IPS DF 6.9 (cell line): ENCODE results near the gene AFF3.

Experiments
- DNase-seq: peaks from one replicate; pipeline ENCODE4 v3.0.0-alpha.2; 2013; ENCODE audit warnings: low read depth, low spot score
- H3K27ac ChIP-seq: one replicate; pipeline ENCODE4 v1.5.1; 2013; ENCODE audit warnings: low read length, control low read depth
- H3K27me3 ChIP-seq: 2 replicates; pipeline ENCODE4 v1.6.1; 2013; ENCODE audit warnings: mild to moderate bottlenecking, low read length; ENCODE audit not compliant: control insufficient read depth, insufficient read depth
- H3K36me3 ChIP-seq: 2 replicates; pipeline ENCODE4 v1.6.1; 2013; ENCODE audit warnings: low read length; ENCODE audit not compliant: control insufficient read depth, insufficient read depth
- H3K4me1 ChIP-seq: 2 replicates; pipeline ENCODE4 v1.6.1; 2013; ENCODE audit warnings: low read length; ENCODE audit not compliant: control insufficient read depth, insufficient read depth
- H3K4me3 ChIP-seq: 2 replicates; pipeline ENCODE4 v1.5.1; 2013; ENCODE audit warnings: mild to moderate bottlenecking, low read length
- H3K9me3 ChIP-seq: 2 replicates; pipeline ENCODE4 v1.6.1; 2013; ENCODE audit warnings: low read length, inconsistent platforms; ENCODE audit not compliant: control insufficient read depth, insufficient read depth
- WGBS: extraction: QIAGEN DNeasy Blood & Tissue Kit; methylation state at CpG from one replicate; pipeline ENCODE4 v1.1.7; 2013; ENCODE audit warnings: mixed read lengths, missing lambda C conversion rate; ENCODE audit not compliant: insufficient read length, insufficient coverage; 5-methylcytosine and 5-hydroxymethylcytosine counted together

AFF3 gene

DNA sequence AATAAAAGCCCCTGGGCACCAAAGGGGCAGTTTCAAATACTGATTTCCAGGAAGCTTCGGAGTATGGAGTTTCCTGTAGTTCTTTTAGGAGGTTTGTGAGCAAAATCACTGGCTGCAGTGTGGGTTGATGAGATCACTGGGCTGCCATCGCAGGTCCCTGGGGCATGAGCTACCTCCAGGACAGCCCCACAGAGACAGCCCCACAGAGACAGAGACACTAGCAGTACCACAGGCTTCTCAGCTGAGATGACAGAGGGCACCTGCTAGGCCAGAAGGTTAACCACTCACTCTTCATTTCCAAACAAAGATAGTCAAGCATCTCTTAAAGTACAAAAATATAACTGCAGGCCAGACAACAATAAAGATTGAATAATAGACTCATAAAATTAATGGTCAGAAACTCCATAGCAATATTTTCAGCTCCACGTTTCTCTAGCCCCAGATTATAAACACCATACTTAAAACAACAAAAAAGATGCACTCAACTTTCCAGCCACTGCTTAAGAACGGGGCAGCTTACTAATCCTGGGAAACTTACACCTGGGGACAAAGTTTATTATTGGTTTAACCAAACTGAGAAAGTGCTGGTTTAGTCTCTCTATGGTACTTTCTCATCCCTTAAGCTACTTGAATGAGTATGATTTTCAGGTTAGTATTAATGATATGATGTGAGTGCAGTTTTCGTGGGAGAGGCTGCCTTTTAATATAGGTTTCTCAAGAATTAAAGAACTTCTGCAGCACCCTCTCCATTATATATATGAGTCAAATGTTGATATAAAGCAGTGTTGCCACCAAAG, 11.6 kb downstream of the AFF3 start:
- no peak overlapping the region for H3K27ac ChIP-seq
- H3K9me3 ChIP-seq = no peaks in the 10 kb centered on the region
- no peaks in the 10 kb centered on the region; the same call in 1 of the 2 replicates for H3K4me1 ChIP-seq
- DNase-seq = no peak
- H3K36me3 ChIP-seq = no peaks in the 10 kb centered on the region
- WGBS = 100% methylated on average over 1 of the region's 5 CpGs
- no peak overlapping the region for H3K4me3 ChIP-seq
- H3K27me3 ChIP-seq = no peaks in the 10 kb centered on the region

DNA sequence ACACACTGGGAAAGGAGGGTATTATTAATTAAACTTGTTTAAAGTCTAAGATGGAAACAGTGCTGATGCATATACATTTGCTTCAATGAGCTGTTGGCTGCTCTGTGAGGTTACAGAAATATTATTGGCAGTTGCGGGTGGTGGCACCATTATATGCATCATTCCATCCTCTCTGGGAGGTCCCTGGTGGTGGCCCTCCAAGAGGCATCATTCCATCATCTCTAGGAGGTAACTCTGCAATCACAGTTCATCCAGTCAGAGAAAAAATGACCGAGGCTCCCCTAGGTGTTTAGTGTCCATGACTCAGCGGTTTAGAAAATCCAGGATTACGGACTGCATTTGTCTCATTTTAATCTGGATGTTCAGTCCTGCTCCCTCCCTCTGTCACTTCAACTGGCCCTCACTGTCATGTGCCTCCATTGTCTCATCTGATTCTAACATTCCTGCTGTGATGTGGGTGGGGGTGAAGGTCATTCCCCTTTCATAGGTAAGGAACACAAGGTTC, 15.4 kb downstream of the AFF3 start:
- Histone ChIP-seq H3K4me3 (no peak overlapping the region), H3K4me1 (no peaks in the 10 kb centered on the region; the same call in 1 of the 2 replicates), H3K27ac (no peak overlapping the region), H3K27me3 (no peaks in the 10 kb centered on the region), H3K36me3 (no peaks in the 10 kb centered on the region), H3K9me3 (no peaks in the 10 kb centered on the region)
- WGBS = no CpG with 5 or more reads among the region's 4 CpGs
- no peak for DNase-seq

DNA sequence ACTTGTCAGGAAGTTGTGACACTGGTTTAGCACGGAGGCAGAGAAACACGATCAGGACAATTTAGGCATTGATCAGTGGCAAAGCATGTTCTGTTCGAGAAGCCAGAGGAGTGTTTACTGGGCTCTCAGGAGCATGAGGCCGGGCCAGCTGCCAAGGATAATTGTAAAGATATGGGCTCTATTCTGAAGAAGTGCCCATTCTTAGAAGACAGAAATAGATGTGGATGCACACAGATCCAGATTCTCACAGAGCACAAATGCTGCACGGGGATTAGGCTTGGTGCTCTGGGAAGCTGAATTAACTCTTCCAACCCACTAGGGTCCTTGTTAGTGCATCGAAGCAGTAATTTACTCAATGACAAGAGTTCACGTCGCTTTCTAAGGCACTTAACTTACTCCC, 16.2 kb downstream of the AFF3 start:
- Histone ChIP-seq H3K4me1 (no peaks in the 10 kb centered on the region; the same call in 1 of the 2 replicates), H3K9me3 (no peaks in the 10 kb centered on the region), H3K4me3 (no peak overlapping the region), H3K27me3 (peaks cover 2% of the 10 kb centered on the region; the same call in 1 of the 2 replicates), H3K36me3 (no peaks in the 10 kb centered on the region), H3K27ac (no peak overlapping the region)
- WGBS = no CpG with 5 or more reads among the region's 8 CpGs
- no peak for DNase-seq

DNA sequence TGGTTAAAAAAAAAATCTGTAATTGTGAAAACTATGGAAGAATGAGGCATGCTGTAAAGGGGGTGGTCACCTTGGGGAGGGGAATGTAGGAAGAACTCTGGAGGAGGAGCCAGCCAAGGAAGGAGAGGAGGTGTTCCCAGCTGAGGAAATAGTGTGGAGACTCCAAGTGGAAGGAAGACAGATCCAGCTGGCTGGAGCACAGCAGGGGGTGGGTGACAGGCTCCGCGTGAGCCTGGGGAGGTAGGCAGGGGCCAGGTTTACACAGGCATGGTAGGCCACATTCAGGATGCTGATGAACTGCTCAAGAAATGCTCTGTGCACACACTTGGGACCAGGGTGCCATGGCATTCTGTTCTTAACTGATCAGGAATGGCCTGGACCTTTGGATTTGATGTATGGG, 16.8 kb downstream of the AFF3 start:
- Histone ChIP-seq H3K27me3 (peaks cover 7% of the 10 kb centered on the region), H3K4me3 (no peak overlapping the region), H3K9me3 (no peaks in the 10 kb centered on the region), H3K27ac (no peak overlapping the region), H3K36me3 (no peaks in the 10 kb centered on the region), H3K4me1 (no peaks in the 10 kb centered on the region; the same call in 1 of the 2 replicates)
- no peak for DNase-seq
- no CpG with 5 or more reads among the region's 2 CpGs for WGBS

DNA sequence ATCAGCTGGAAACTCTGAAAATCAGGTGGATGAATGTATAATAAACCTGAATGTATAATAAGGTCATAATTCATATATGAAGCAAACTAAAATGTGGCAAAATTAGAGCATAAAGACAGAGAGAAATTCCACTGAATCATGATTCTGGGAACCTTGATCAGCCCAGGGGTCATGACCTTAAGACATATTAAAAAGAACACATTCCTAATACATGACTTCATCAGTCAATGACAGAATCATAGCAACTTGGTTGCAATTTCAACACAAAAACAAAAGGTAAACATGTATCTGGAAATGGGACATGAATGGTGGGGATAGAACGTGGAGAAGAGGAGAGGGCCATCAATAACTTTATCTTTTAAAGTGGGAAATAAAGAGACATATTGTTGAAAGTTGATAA, 17.6 kb downstream of the AFF3 start:
- Histone ChIP-seq H3K4me1 (no peaks in the 10 kb centered on the region), H3K36me3 (no peaks in the 10 kb centered on the region), H3K9me3 (no peaks in the 10 kb centered on the region), H3K27ac (no peak overlapping the region), H3K27me3 (peaks cover 9% of the 10 kb centered on the region), H3K4me3 (no peak overlapping the region)
- WGBS = no CpG with 5 or more reads among the region's 1 CpG
- no peak for DNase-seq

DNA sequence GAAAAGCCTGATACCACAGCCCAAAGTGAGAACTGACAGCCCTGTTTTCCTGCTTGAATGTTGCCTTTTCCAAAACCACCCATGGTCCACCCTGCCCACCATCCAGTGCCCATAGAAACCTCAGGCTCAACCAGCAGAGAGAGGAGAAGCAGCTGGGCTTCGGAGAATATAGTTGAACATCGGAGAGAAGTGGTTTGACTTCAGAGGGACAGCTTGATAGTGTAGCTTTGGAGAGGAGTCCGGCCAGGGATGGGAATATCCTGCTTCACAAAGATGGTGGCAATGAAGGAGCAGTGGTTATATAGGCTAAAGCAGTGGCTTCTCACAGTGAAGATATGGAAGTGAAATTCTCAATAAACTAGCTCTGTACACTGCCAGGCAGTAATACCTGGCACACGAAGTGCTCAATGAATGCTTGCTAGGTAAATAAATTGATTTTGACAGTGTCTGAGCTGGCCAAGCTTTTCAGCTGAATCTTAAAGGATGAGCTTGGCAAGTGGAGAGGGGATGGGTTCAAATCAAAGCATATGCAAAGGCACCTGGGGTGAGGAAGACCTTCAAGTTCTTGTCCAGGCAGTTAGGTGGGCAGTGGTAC, 21.2 kb downstream of the AFF3 start:
- peaks cover 12% of the 10 kb centered on the region for H3K27me3 ChIP-seq
- no peaks in the 10 kb centered on the region for H3K36me3 ChIP-seq
- H3K4me3 ChIP-seq = no peak overlapping the region
- no CpG with 5 or more reads among the region's 4 CpGs for WGBS
- H3K4me1 ChIP-seq = no peaks in the 10 kb centered on the region
- no peak overlapping the region for H3K27ac ChIP-seq
- DNase-seq = no peak
- H3K9me3 ChIP-seq = no peaks in the 10 kb centered on the region

DNA sequence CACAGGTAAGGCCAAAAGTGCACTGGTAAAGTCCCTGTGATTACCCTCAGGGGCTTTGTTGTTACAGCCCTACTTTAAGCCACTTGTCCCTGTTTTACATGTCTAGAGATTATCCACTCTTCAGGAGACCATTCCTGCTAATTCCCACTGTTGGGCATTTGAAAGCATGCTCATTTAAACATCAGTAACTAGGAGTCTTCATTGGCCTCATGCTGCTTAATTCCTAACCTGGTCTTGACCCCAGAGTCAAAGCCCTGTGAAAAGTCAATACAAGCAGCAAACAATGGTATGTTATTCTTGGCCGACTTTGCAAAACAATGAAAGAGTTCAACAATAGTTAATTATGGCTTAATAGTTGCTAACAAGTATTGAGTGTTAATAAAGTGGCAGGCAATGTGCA, 23.2 kb downstream of the AFF3 start:
- no peak for DNase-seq
- H3K27ac ChIP-seq = no peak overlapping the region
- peaks cover 12% of the 10 kb centered on the region for H3K27me3 ChIP-seq
- WGBS = no CpG with 5 or more reads among the region's 1 CpG
- H3K9me3 ChIP-seq = no peaks in the 10 kb centered on the region
- no peak overlapping the region for H3K4me3 ChIP-seq
- no peaks in the 10 kb centered on the region for H3K36me3 ChIP-seq
- no peaks in the 10 kb centered on the region for H3K4me1 ChIP-seq

DNA sequence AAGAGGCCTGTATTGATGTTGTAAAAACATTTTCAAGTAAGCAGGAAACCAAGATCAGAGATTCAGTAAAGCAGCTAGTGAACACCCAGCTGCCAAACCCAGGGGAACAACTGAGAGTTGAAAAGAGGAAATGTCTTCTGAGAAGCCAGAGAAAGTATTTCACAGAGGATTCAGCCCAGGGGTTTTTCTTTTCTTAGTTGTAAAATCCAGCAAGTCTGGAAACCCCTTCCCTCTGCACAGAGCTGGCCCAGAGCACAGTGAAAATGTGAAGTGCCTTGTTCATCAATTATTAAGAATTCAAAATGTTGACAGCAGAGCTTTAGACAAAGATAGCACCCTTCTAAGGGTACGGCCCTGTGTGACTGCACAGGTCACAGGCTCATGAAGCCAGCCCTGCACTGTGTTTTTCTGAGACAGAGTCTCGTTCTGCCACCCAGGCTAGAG, 28.4 kb downstream of the AFF3 start:
- Histone ChIP-seq H3K9me3 (no peaks in the 10 kb centered on the region), H3K27me3 (peaks cover 9% of the 10 kb centered on the region; the same call in 1 of the 2 replicates), H3K4me1 (no peaks in the 10 kb centered on the region), H3K36me3 (no peaks in the 10 kb centered on the region), H3K4me3 (no peak overlapping the region), H3K27ac (no peak overlapping the region)
- WGBS = no CpG with 5 or more reads among the region's 2 CpGs
- DNase-seq = no peak

DNA sequence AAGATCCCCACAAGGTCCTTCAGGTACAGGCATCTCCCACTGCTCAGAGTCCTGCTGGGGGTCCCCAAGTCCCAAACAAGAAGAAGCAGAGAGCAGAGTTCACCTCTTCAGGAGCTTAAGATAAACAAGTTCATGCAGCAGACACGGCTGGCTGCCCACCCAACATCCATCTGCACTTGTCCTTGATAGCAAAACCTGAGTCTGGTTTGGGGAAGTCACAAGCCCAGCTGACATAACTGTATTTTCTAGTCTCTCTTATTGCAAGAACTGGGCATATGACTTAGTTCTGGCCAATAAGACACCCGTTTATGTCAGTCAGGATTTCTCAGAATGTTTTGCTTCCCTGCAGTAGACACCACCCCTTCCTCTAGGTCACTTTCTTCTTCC, 31.8 kb downstream of the AFF3 start:
- Histone ChIP-seq H3K9me3 (no peaks in the 10 kb centered on the region), H3K4me3 (no peak overlapping the region), H3K27ac (no peak overlapping the region), H3K4me1 (peaks cover 2% of the 10 kb centered on the region), H3K36me3 (no peaks in the 10 kb centered on the region), H3K27me3 (peaks cover 18% of the 10 kb centered on the region)
- DNase-seq = no peak
- no CpG with 5 or more reads among the region's 2 CpGs for WGBS

DNA sequence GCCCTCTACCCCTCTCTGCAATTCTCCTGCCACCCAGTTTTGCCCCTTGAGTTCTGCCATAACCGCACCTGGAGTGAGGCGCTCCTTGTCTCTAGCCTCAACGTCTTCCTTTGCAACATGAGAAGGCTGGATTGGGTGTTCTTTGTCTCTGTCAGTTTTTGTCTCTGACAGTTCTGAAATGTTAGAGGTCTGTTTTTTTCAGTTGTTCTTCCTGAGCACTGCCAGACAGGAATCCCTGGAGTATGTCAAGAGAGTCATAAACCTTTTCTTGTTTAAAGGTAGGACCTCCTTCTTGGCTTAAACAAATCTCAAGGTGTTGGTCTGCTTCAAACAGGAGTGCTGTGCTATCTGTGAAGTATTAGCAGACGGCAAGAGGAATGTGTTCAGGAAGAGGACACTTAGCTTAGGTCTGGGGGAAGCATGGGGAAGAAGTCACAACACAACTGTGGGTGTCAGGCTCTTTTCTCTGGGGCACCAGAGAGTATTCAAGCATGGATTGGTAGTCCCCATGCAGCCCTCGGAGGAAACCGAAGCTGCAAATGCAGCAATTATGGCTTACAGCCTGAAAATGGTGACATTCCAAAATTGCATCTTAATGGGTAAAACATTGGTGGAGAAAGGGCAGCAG, 32.3 kb downstream of the AFF3 start:
- no peaks in the 10 kb centered on the region for H3K36me3 ChIP-seq
- H3K4me1 ChIP-seq = peaks cover 2% of the 10 kb centered on the region
- no peak overlapping the region for H3K4me3 ChIP-seq
- no peak for DNase-seq
- H3K27ac ChIP-seq = no peak overlapping the region
- no CpG with 5 or more reads among the region's 6 CpGs for WGBS
- no peaks in the 10 kb centered on the region for H3K9me3 ChIP-seq
- H3K27me3 ChIP-seq = peaks cover 22% of the 10 kb centered on the region
